Measurements from ENCODE around the gene ADK.
"Not testable (repeated sequence)": the region's sequence is repeated elsewhere in the genome, so short reads cannot be mapped to it uniquely, and the experiment has no call there.

The ADK gene

GRCh38 chr10:74451127-74451829 lies 300.3 kb downstream of the ADK start:
- Histone ChIP-seq H3K36me3 (ENCODE audit: control insufficient read depth, insufficient read depth, low read length) (no peaks in the 10 kb centered on the region), H3K9me3 (ENCODE audit: control insufficient read depth, low read length) (no peaks in the 10 kb centered on the region), H3K27ac (ENCODE audit: insufficient read depth, low read depth, low read length, poor library complexity, severe bottlenecking) (no peak overlapping the region), H3K4me3 (ENCODE audit: insufficient read depth, low read depth, low read length) (no peak overlapping the region), H3K27me3 (ENCODE audit: control insufficient read depth, insufficient read depth, low read length, poor library complexity, severe bottlenecking) (no peaks in the 10 kb centered on the region), H3K4me1 (ENCODE audit: control insufficient read depth, insufficient read depth, low read length) (no peaks in the 10 kb centered on the region)
- 79 to 100% methylated on average over 1 of the region's 1 CpG for WGBS, 2 experiments

- Histone ChIP-seq H3K27me3 (ENCODE audit: control insufficient read depth, insufficient read depth, low read length, poor library complexity, severe bottlenecking) (no peaks in the 10 kb centered on the region), H3K4me1 (ENCODE audit: control insufficient read depth, insufficient read depth, low read length) (no peaks in the 10 kb centered on the region)
- 90 to 92% methylated on average over 1 of the region's 1 CpG for WGBS, 2 experiments
These were observed 302.1 kb downstream of the ADK start for GRCh38 chr10:74453169-74453568.

GRCh38 chr10:74457478-74457877 lies 306.5 kb downstream of the ADK start:
- H3K27me3 ChIP-seq (ENCODE audit: control insufficient read depth, insufficient read depth, low read length, poor library complexity, severe bottlenecking); H3K36me3 ChIP-seq (ENCODE audit: control insufficient read depth, insufficient read depth, low read length); H3K4me1 ChIP-seq (ENCODE audit: control insufficient read depth, insufficient read depth, low read length); H3K27ac ChIP-seq (ENCODE audit: insufficient read depth, low read depth, low read length, poor library complexity, severe bottlenecking); H3K9me3 ChIP-seq (ENCODE audit: control insufficient read depth, low read length); H3K4me3 ChIP-seq (ENCODE audit: insufficient read depth, low read depth, low read length): not testable (repeated sequence)
- WGBS, 2 experiments = 79 to 93% methylated on average over 1 of the region's 1 CpG

More at GRCh38 chr10:74453169-74453568, 302.1 kb downstream of the ADK start:
- H3K4me3 ChIP-seq (ENCODE audit: insufficient read depth, low read depth, low read length) = no peak overlapping the region
- no peaks in the 10 kb centered on the region for H3K36me3 ChIP-seq (ENCODE audit: control insufficient read depth, insufficient read depth, low read length)
- H3K27ac ChIP-seq (ENCODE audit: insufficient read depth, low read depth, low read length, poor library complexity, severe bottlenecking) = no peak overlapping the region
- H3K9me3 ChIP-seq (ENCODE audit: control insufficient read depth, low read length) = no peaks in the 10 kb centered on the region

- WGBS, 2 experiments = 87 to 96% methylated on average over 1 of the region's 1 CpG
- H3K27me3 ChIP-seq (ENCODE audit: control insufficient read depth, insufficient read depth, low read length, poor library complexity, severe bottlenecking) = no peaks in the 10 kb centered on the region
- H3K4me3 ChIP-seq (ENCODE audit: insufficient read depth, low read depth, low read length) = no peak overlapping the region
- no peak overlapping the region for H3K27ac ChIP-seq (ENCODE audit: insufficient read depth, low read depth, low read length, poor library complexity, severe bottlenecking)
- no peaks in the 10 kb centered on the region for H3K4me1 ChIP-seq (ENCODE audit: control insufficient read depth, insufficient read depth, low read length)
- H3K36me3 ChIP-seq (ENCODE audit: control insufficient read depth, insufficient read depth, low read length) = no peaks in the 10 kb centered on the region
- no peaks in the 10 kb centered on the region for H3K9me3 ChIP-seq (ENCODE audit: control insufficient read depth, low read length)
These were observed 309.8 kb downstream of the ADK start for GRCh38 chr10:74460812-74461211.

- no peaks in the 10 kb centered on the region for H3K36me3 ChIP-seq (ENCODE audit: control insufficient read depth, insufficient read depth, low read length)
- H3K9me3 ChIP-seq (ENCODE audit: control insufficient read depth, low read length) = no peaks in the 10 kb centered on the region
- no peaks in the 10 kb centered on the region for H3K27me3 ChIP-seq (ENCODE audit: control insufficient read depth, insufficient read depth, low read length, poor library complexity, severe bottlenecking)
- 93 to 96% methylated on average over 7 of the region's 7 CpGs for WGBS, 2 experiments
- no peak overlapping the region for H3K27ac ChIP-seq (ENCODE audit: insufficient read depth, low read depth, low read length, poor library complexity, severe bottlenecking)
- no peak overlapping the region for H3K4me3 ChIP-seq (ENCODE audit: insufficient read depth, low read depth, low read length)
- H3K4me1 ChIP-seq (ENCODE audit: control insufficient read depth, insufficient read depth, low read length) = no peaks in the 10 kb centered on the region
These were observed 323.1 kb downstream of the ADK start for GRCh38 chr10:74474022-74474713.

- 88 to 94% methylated on average over 10 of the region's 10 CpGs for WGBS, 2 experiments
- H3K27me3 ChIP-seq (ENCODE audit: control insufficient read depth, insufficient read depth, low read length, poor library complexity, severe bottlenecking); H3K36me3 ChIP-seq (ENCODE audit: control insufficient read depth, insufficient read depth, low read length); H3K4me3 ChIP-seq (ENCODE audit: insufficient read depth, low read depth, low read length); H3K27ac ChIP-seq (ENCODE audit: insufficient read depth, low read depth, low read length, poor library complexity, severe bottlenecking); H3K9me3 ChIP-seq (ENCODE audit: control insufficient read depth, low read length); H3K4me1 ChIP-seq (ENCODE audit: control insufficient read depth, insufficient read depth, low read length): not testable (repeated sequence)
These were observed 325.2 kb downstream of the ADK start for GRCh38 chr10:74476162-74476706.

- Histone ChIP-seq H3K27me3 (ENCODE audit: control insufficient read depth, insufficient read depth, low read length, poor library complexity, severe bottlenecking) (no peaks in the 10 kb centered on the region), H3K36me3 (ENCODE audit: control insufficient read depth, insufficient read depth, low read length) (no peaks in the 10 kb centered on the region), H3K9me3 (ENCODE audit: control insufficient read depth, low read length) (no peaks in the 10 kb centered on the region), H3K27ac (ENCODE audit: insufficient read depth, low read depth, low read length, poor library complexity, severe bottlenecking) (no peak overlapping the region), H3K4me3 (ENCODE audit: insufficient read depth, low read depth, low read length) (no peak overlapping the region), H3K4me1 (ENCODE audit: control insufficient read depth, insufficient read depth, low read length) (no peaks in the 10 kb centered on the region)
- WGBS, 2 experiments = 100% methylated on average over 1 of the region's 1 CpG; no CpG with 5 or more reads in 1 of the 2 experiments
These were observed 329.8 kb downstream of the ADK start for GRCh38 chr10:74480778-74481177.

GRCh38 chr10:74483356-74483755 lies 332.3 kb downstream of the ADK start:
- Histone ChIP-seq H3K27me3 (ENCODE audit: control insufficient read depth, insufficient read depth, low read length, poor library complexity, severe bottlenecking) (no peaks in the 10 kb centered on the region), H3K4me1 (ENCODE audit: control insufficient read depth, insufficient read depth, low read length) (no peaks in the 10 kb centered on the region), H3K4me3 (ENCODE audit: insufficient read depth, low read depth, low read length) (no peak overlapping the region), H3K9me3 (ENCODE audit: control insufficient read depth, low read length) (no peaks in the 10 kb centered on the region), H3K27ac (ENCODE audit: insufficient read depth, low read depth, low read length, poor library complexity, severe bottlenecking) (no peak overlapping the region), H3K36me3 (ENCODE audit: control insufficient read depth, insufficient read depth, low read length) (no peaks in the 10 kb centered on the region)
- 92 to 93% methylated on average over 3 of the region's 3 CpGs for WGBS, 2 experiments

GRCh38 chr10:74485283-74485682 lies 334.3 kb downstream of the ADK start:
- Histone ChIP-seq H3K27me3 (ENCODE audit: control insufficient read depth, insufficient read depth, low read length, poor library complexity, severe bottlenecking) (no peaks in the 10 kb centered on the region), H3K36me3 (ENCODE audit: control insufficient read depth, insufficient read depth, low read length) (no peaks in the 10 kb centered on the region), H3K27ac (ENCODE audit: insufficient read depth, low read depth, low read length, poor library complexity, severe bottlenecking) (no peak overlapping the region), H3K9me3 (ENCODE audit: control insufficient read depth, low read length) (no peaks in the 10 kb centered on the region), H3K4me1 (ENCODE audit: control insufficient read depth, insufficient read depth, low read length) (no peaks in the 10 kb centered on the region), H3K4me3 (ENCODE audit: insufficient read depth, low read depth, low read length) (no peak overlapping the region)
- WGBS, 2 experiments = 94% methylated on average over 2 of the region's 2 CpGs

- Histone ChIP-seq H3K4me1 (ENCODE audit: control insufficient read depth, insufficient read depth, low read length) (no peaks in the 10 kb centered on the region), H3K9me3 (ENCODE audit: control insufficient read depth, low read length) (no peaks in the 10 kb centered on the region), H3K27ac (ENCODE audit: insufficient read depth, low read depth, low read length, poor library complexity, severe bottlenecking) (no peak overlapping the region), H3K4me3 (ENCODE audit: insufficient read depth, low read depth, low read length) (no peak overlapping the region), H3K36me3 (ENCODE audit: control insufficient read depth, insufficient read depth, low read length) (no peaks in the 10 kb centered on the region), H3K27me3 (ENCODE audit: control insufficient read depth, insufficient read depth, low read length, poor library complexity, severe bottlenecking) (no peaks in the 10 kb centered on the region)
- WGBS, 2 experiments = 100% methylated on average over 1 of the region's 1 CpG
These were observed 335.6 kb downstream of the ADK start for GRCh38 chr10:74486659-74487058.
